Loucy (cell line): ENCODE data around the gene MAPK8.

Experiments
- H2AFZ ChIP-seq: fragments of 200-600 bp; sonication (generic); 2 replicates; pipeline ENCODE4 v1.6.0; 2016; ENCODE audit warnings: antibody characterized with exemption, mild to moderate bottlenecking, low read length, moderate library complexity
- H3F3A ChIP-seq: fragments of 200-600 bp; 2 replicates; pipeline ENCODE4 v1.6.0; 2016; ENCODE audit warnings: antibody characterized with exemption, low read depth, mild to moderate bottlenecking
- H3K27me3 ChIP-seq: fragments of 200-600 bp; sonication (generic); 2 replicates; pipeline ENCODE4 v1.6.1; 2014; ENCODE audit warnings: low read length, mild to moderate bottlenecking; ENCODE audit not compliant: insufficient read depth, poor library complexity, severe bottlenecking
- H3K36me3 ChIP-seq: fragments of 200-600 bp; sonication (generic); 2 replicates; pipeline ENCODE4 v1.6.1; 2016; ENCODE audit warnings: low read length; ENCODE audit not compliant: insufficient read depth
- H3K4me1 ChIP-seq: fragments of 200-600 bp; sonication (generic); 2 replicates; pipeline ENCODE4 v1.5.1; 2014; ENCODE audit warnings: low read length, mild to moderate bottlenecking; ENCODE audit not compliant: insufficient read depth, poor library complexity, severe bottlenecking
- H3K4me2 ChIP-seq: fragments of 200-600 bp; sonication (generic); 2 replicates; pipeline ENCODE4 v1.6.0; 2014; ENCODE audit warnings: antibody characterized with exemption, low read length, low read depth, mild to moderate bottlenecking; ENCODE audit not compliant: poor library complexity, severe bottlenecking
- H3K4me3 ChIP-seq: fragments of 200-600 bp; sonication (generic); 2 replicates; pipeline ENCODE4 v1.5.1; 2014; ENCODE audit warnings: low read length, mild to moderate bottlenecking, mixed read lengths; ENCODE audit not compliant: poor library complexity, severe bottlenecking
- H3K79me2 ChIP-seq: fragments of 200-600 bp; sonication (generic); 2 replicates; pipeline ENCODE4 v1.6.1; 2014; ENCODE audit warnings: low read length; ENCODE audit not compliant: insufficient read depth
- H3K9ac ChIP-seq: fragments of 200-600 bp; sonication (generic); 2 replicates; pipeline ENCODE4 v1.6.0; 2014; ENCODE audit warnings: mild to moderate bottlenecking, low read depth, low read length, moderate library complexity; ENCODE audit not compliant: poor library complexity, severe bottlenecking
- H3K9me2 ChIP-seq: fragments of 200-600 bp; sonication (generic); replicated peaks from 2 replicates; pipeline ENCODE4 v1.6.1; 2016; ENCODE audit warnings: low read depth, low read length, mixed read lengths
- H3K9me3 ChIP-seq: fragments of 200-600 bp; sonication (generic); 2 replicates; pipeline ENCODE4 v1.6.1; 2014; ENCODE audit warnings: mild to moderate bottlenecking, antibody characterized with exemption, low read length, low read depth; ENCODE audit not compliant: insufficient read depth
- H4K20me1 ChIP-seq: fragments of 200-600 bp; sonication (generic); 2 replicates; pipeline ENCODE4 v1.6.0; 2014; ENCODE audit warnings: antibody characterized with exemption, low read length, mild to moderate bottlenecking; ENCODE audit not compliant: insufficient read depth, poor library complexity, severe bottlenecking
- CTCF ChIP-seq: fragments of 200-600 bp; sonication (generic); conservative IDR thresholded peaks from 2 replicates; pipeline ENCODE4 v1.5.1; 2014; ENCODE audit warnings: mild to moderate bottlenecking, antibody characterized with exemption, low read length
- EZH2phosphoT487 ChIP-seq: fragments of 200-600 bp; IDR thresholded peaks from 2 replicates; pipeline ENCODE4 v1.6.1; 2018; ENCODE audit warnings: antibody characterized with exemption, mild to moderate bottlenecking, moderate library complexity, borderline replicate concordance

MAPK8 gene

GRCh38 chr10:48266528-48266927 lies 39.9 kb upstream of the MAPK8 start:
- H2AFZ ChIP-seq, result no peak overlapping the region
- no peaks in the 10 kb centered on the region for H3F3A ChIP-seq
- H3K9me3 ChIP-seq, result no peaks in the 10 kb centered on the region
- no peaks in the 10 kb centered on the region for H4K20me1 ChIP-seq
- no peaks in the 10 kb centered on the region for H3K36me3 ChIP-seq
- H3K4me1 ChIP-seq, result no peaks in the 10 kb centered on the region
- TF ChIP-seq CTCF (no peak; the same call in 1 of the 2 replicates), EZH2phosphoT487 (no peak)
- H3K79me2 ChIP-seq, result no peaks in the 10 kb centered on the region
- no peak overlapping the region for H3K9ac ChIP-seq
- H3K9me2 ChIP-seq, result no peaks in the 10 kb centered on the region
- no peak overlapping the region for H3K4me3 ChIP-seq
- H3K27me3 ChIP-seq, result peaks cover 5% of the 10 kb centered on the region
- H3K4me2 ChIP-seq, result no peak overlapping the region

GRCh38 chr10:48271047-48271730 lies 35.3 kb upstream of the MAPK8 start:
- no peak for TF ChIP-seq EZH2phosphoT487
- TF ChIP-seq CTCF, result no peak
- H3K9me3 ChIP-seq, result no peaks in the 10 kb centered on the region
- H3K36me3 ChIP-seq, result no peaks in the 10 kb centered on the region
- no peaks in the 10 kb centered on the region for H3F3A ChIP-seq
- no peak overlapping the region for H2AFZ ChIP-seq
- no peak overlapping the region for H3K4me3 ChIP-seq
- H3K4me2 ChIP-seq, result no peak overlapping the region
- no peaks in the 10 kb centered on the region for H3K4me1 ChIP-seq
- H3K9me2 ChIP-seq, result no peaks in the 10 kb centered on the region
- H3K79me2 ChIP-seq, result no peaks in the 10 kb centered on the region
- no peak overlapping the region for H3K9ac ChIP-seq
- H4K20me1 ChIP-seq, result no peaks in the 10 kb centered on the region
- H3K27me3 ChIP-seq, result peaks cover 5% of the 10 kb centered on the region

GRCh38 chr10:48272682-48273081 lies 33.8 kb upstream of the MAPK8 start:
- Histone ChIP-seq H3K9me2 (no peaks in the 10 kb centered on the region), H3K9me3 (no peaks in the 10 kb centered on the region), H3K9ac (no peak overlapping the region), H3K4me3 (no peak overlapping the region), H3K36me3 (no peaks in the 10 kb centered on the region), H3F3A (no peaks in the 10 kb centered on the region), H3K4me1 (no peaks in the 10 kb centered on the region), H3K4me2 (no peak overlapping the region), H3K79me2 (no peaks in the 10 kb centered on the region), H4K20me1 (no peaks in the 10 kb centered on the region), H3K27me3 (peaks cover 5% of the 10 kb centered on the region), H2AFZ (no peak overlapping the region)
- TF ChIP-seq CTCF, result no peak
- TF ChIP-seq EZH2phosphoT487, result no peak
